ENCODE data around the gene CSDE1.
"Not testable (repeated sequence)": the region's sequence is repeated elsewhere in the genome, so short reads cannot be mapped to it uniquely, and the experiment has no call there.

The CSDE1 gene

GRCh38 chr1:114757455-114758255 is at the start of gene CSDE1:
Gene CSDE1 (minus strand): TSS chr1:114757984. CDS start chr1:114739890, 18,094 bp downstream.
- DNase-seq = peak; percentile 92

DNA sequence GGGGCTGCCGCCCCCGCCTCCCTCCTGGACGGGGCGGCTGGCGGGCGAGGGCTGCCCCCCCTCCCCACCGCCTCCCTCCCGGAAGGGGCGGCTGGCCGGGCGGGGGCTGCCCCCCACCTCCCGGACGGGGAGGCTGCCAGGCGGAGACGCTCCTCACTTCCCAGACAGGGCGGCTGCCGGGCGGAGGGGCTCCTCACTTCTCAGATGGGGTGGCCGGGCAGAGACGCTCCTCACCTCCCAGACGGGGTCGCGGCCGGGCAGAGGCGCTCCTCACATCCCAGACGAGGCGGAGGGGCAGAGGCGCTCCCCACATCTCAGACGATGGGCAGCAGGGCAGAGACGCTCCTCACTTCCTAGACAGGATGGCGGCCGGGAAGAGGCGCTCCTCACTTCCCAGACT is 46.7 kb upstream of the CSDE1 start:
- DNase-seq = not testable (repeated sequence)

DNA sequence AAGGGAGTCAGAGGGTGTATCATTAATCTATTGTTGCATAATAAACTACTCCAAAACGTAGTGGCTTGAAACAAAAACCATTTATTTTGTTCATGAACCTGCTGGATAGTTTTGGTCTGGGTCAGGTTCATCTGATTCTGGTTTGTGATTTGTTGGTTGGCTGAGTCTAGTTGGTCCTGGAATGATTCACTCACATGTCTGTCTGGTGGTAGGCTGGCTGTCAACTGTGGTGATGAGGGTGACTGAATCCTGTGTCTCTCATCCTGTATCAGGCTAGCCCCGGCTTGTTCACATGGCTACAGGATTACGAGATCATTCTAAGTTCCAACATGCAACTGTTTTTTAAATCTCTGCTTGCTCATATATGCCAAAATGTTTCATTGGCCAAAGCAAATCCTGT is 45.2 kb upstream of the CSDE1 start:
- no peak for DNase-seq

DNA sequence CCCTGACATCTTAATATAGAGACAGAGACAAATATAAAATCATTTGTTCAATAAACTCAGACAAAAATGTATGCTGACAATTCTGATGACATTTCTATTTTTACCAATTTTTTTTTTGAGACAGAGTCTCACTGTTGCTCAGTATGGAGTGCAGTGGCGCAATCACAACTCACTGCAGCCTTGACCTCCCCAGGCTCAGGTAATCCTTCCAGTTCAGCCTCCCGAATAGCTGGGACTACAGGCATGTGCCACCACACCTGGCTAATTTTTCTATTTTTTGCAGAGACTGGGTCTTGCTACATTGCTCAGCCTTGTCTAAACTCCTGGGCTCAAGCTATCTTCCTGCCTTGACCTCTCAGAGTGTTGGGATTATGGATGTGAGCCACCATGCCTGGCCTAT is 36.3 kb upstream of the CSDE1 start:
- no peak for DNase-seq

DNA sequence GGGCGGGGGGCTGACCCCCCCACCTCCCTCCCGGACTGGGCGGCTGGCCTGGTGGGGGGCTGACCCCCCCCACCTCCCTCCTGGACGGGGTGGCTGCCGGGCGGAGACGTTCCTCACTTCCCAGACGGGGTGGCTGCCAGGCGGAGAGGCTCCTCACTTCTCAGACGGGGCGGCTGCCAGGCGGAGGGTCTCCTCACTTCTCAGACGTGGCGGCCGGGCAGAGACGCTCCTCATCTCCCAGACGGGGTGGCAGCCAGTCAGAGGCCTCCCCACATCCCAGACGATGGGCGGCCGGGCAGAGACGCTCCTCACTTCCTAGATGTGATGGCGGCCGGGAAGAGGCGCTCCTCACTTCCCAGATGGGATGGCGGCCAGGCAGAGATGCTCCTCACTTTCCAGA is 32.8 kb upstream of the CSDE1 start:
- not testable (repeated sequence) for DNase-seq

DNA sequence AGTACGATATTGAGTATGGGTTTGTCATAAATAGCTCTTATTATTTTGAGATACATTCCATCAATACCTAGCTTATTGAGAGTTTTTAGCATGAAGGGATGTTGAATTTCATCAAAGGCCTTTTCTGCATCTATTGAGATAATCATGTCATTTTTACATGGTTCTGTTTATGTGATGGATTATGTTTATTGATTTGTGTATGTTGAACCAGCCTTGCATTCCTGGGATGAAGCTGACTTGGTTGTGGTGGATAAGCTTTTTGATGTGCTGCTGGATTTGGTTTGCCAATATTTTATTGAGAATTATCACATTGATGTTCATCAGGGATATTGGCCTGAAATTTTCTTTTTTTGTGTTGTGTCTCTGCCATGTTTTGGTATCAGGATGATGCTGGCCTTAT is 28.7 kb upstream of the CSDE1 start:
- DNase-seq = not testable (repeated sequence)

GRCh38 chr1:114782476-114782875 is 24.7 kb upstream of the CSDE1 start:
- DNase-seq = no peak

DNA sequence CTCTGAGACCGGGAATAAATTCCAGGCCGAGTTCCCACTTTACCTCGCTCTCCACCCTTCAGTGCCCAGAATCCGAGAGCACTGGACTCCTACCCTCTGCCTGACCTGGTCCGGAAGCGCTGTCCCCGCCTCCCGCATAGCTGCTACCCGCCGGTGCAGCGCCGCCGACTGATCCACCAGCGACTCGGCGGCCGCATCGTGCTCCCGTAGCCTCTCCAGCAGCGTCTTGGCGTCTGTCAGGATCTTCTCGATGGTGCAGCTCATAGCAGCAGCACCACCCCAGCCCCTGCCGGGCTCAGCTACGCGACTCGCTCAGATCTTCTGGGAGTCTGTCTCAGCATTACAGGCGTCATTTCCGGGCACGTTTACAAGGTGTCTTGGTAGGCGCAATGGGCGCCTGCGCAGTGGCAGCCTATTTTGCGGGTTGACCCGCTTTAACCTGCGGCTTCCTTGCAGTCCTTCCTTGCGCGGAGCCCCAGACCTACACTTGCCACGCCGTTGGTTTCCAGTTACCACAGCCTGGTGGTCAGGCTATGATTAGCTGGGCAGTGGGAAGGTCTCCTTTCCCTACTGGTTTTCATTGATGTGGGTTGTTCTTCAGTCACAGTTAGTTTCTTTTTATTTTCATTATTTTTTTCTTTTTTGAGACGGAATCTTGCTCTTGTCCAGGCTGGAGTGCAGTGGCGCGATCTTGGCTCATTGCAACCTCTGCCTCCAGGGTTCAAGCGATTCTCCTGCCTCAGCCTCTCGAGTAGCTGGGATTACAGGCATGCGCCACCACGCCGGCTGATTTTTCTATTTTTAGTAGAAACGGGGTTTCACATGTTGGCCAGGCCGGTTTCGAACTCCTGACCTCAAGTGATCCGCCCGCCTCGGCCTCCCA is 22.8 kb upstream of the CSDE1 start, which contains the start of gene SIKE1:
Gene SIKE1 (minus strand): TSS at position 342 of the 883 bp plus-strand sequence. CDS start 78 bp downstream, at position 264.
- DNase-seq = peak; percentile 88

GRCh38 chr1:114779722-114780121 is 21.9 kb upstream of the CSDE1 start:
- DNase-seq = no peak

DNA sequence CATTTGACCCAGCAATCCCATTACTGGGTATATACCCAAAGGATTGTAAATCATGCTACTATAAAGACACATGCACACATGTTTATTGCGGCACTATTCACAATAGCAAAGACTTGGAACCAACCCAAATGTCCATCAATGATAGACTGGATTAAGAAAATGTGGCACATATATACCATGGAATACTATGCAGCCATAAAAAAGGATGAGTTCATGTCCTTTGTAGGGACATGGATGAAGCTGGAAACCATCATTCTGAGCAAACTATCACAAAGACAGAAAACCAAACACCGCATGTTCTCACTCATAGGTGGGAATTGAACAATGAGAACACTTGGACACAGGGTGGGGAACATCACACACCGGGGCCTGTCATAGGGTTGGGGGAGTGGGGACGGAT is 18.9 kb upstream of the CSDE1 start:
- not testable (repeated sequence) for DNase-seq

DNA sequence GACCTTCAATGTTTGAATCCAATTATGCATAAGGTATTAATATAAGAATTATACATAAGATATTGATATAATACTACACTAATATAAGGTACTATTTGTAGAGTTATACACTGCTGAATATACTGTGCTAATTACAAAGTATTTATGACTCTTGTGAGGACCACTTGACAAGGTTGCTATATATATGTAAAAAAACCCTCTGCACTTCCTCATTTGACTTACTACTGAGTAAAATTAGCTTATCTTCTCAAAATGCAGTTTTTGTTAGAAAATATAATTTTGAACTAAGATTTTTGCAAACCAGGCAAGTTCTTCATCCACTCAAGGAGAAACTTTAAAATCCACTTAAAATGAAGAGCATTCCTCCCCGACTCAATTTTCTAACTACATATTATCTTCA is 14.2 kb upstream of the CSDE1 start:
- no peak for DNase-seq

GRCh38 chr1:114770989-114771388 is 13.2 kb upstream of the CSDE1 start:
- DNase-seq = no peak

- no peak for DNase-seq
Observed at GRCh38 chr1:114764689-114765088, 6.9 kb upstream of the CSDE1 start.

DNA sequence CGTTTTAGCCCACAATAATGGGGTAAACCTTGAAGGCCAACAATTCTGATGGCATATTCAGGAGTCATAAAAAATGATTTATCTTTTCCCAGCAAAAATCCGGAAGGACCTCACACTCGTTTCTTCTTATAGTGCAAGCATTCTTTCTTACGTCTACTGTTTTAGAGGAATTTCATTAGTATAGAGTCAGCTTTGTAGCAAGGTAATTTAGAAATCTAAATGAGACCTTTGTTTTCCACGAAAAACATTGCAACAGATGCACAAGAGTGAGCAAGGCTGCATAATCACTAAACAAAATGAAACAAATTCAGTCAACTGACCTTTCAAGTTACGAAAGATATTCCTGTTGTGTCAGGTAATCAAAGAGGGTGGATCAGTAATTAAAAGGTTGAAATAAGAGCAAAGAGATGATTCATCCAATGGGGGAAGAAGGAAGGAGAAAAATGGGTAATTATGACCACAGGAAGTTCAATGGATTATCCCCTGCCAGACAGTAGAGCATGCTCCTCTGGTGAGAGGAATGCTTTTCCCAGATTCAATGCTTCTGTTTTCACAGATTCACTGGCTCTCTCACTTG is 560 bp upstream of the CSDE1 start:
- DNase-seq = no peak

- peak; percentile 7 for DNase-seq
Observed at GRCh38 chr1:114756949-114757454, 782 bp downstream of the CSDE1 start.

DNA sequence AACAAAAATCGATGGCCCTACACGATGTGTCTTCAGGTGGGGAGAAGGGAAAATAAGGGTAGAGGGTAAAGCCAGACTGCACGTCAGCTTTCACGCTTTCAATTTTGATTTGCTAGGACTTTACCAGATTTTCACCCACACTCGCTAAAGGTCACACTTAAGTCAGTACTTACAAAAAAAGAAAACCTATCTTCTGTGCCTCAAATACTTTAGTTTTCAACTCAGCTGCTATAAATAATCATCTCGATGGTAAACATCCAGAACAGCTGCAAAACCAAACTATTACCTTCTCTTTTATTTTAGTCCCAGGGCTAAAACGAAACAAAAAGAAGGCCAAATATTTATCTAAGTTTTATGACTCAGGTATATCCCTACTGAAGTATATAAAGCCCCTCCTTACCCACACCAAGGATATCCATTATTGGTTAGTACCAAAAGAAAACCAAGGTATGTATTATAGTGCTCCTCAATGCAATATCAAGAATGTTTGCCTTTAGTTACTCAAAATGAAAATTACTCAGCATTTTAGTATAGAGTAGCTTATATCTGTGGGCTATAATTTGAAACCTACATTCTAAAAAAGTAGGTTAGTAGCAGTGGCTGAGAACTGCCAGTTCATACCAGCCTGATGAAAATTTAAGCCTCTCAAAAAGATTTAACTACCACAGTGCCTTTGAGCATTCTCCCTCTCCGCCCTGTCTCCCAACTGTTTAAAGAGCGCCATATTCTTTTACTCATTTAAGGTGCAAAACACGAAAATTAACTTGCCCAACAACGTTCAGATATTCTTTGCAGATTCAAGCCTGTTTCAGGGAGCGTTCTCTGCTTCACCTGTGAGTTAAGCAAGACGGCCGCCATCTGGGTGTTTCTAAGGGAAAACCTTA is 1.5 kb downstream of the CSDE1 start:
- no peak for DNase-seq

- no peak for DNase-seq
Observed at GRCh38 chr1:114755006-114755931, 2.5 kb downstream of the CSDE1 start.

DNA sequence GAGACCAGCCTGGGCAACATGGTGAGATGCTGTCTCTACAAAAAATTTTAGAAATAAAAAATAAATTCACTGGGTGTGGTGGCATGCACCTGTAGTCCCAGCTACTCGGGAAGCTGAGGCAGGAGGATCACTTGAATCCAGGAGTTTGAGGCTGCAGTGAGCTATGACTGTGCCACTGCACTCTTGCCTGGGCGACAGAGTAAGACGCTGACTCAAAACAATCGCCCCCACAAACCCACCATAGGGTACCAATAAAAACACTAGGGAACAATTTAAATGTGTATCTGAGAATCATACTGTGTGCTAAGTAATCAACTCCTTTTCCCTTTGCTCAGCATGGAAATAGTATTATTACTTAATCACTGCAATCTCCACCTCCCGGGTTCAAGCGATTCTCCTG is 4.1 kb downstream of the CSDE1 start:
- not testable (repeated sequence) for DNase-seq

GRCh38 chr1:114753143-114753542 is 4.6 kb downstream of the CSDE1 start:
- DNase-seq = no peak

DNA sequence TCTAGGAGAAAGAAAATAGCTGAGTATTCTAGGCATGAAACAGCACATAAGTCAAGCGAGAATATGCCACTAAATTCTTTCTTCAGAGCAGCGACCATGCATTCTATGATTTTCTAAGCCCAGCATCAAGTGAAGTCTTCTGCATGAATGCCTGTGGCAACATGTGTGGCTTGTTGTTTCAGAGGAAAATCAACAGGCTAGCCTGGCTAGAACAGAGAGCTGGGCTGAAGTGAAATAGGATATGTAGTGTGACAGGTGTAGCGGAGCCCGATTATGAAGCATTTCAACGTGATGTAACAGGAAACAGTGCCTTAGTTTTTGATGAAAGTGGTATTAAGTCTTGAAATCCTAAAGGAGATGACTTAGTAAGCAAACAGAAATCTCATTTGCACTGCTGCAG is 7.0 kb downstream of the CSDE1 start:
- no peak for DNase-seq

- no peak for DNase-seq
Observed at GRCh38 chr1:114749835-114750234, 7.9 kb downstream of the CSDE1 start.
